ENCODE measurements around the gene MAP3K21. TPM values are rescaled to one million over a fixed set of nuclear protein-coding genes. Genes with fewer than 3 reads are reported as not detected.

The MAP3K21 gene
- total RNA-seq, 1 donor from 2014 or later, result 9.2 TPM

DNA sequence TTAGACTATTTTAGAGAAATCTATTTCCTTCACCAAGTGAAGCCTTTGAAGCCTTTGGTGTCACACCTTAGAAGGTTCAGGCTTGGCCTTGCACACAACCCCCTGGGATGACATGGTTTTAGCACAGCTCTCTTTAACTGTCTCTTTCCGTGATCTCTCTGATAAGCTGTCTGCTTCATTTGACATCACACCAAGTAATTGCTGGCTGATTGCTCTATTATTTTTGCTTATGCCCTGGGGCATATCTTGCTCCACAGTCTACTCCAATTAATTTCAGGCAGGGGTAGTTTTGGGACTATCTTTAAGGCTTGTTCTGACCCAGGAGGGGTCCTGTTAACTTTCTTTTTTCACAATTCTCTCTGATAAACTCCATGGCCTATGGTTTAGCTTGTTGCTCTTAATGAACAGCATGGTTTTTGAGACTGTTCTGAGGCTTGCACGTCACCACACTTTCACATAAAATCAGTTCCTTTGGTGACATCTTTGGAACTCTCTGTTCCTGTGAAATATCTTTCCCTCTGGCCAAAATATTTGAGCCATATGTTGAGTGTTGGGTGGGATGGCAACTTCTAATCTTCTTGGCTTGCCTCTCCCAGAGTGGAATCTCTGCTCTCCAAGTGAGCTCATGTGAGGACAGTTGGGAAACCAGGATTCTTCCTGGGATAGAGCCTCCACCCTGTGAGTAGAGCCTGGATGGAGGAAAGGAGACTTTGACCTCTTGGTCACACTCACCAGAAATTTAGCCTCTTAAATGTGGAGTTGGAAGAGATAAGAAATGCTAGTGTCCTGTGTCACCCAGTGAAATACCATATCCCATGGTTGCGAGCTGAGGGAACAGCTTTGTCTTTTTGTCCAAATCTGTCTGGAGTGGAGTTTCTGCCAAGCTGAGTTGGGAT lies 63.6 kb downstream of the MAP3K21 start:
- no peak overlapping the region for H3K4me3 ChIP-seq
- TF ChIP-seq, protein P1, sequence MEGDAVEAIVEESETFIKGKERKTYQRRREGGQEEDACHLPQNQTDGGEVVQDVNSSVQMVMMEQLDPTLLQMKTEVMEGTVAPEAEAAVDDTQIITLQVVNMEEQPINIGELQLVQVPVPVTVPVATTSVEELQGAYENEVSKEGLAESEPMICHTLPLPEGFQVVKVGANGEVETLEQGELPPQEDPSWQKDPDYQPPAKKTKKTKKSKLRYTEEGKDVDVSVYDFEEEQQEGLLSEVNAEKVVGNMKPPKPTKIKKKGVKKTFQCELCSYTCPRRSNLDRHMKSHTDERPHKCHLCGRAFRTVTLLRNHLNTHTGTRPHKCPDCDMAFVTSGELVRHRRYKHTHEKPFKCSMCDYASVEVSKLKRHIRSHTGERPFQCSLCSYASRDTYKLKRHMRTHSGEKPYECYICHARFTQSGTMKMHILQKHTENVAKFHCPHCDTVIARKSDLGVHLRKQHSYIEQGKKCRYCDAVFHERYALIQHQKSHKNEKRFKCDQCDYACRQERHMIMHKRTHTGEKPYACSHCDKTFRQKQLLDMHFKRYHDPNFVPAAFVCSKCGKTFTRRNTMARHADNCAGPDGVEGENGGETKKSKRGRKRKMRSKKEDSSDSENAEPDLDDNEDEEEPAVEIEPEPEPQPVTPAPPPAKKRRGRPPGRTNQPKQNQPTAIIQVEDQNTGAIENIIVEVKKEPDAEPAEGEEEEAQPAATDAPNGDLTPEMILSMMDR (IDR thresholded peaks at IDR 0.05), result no peak
- H3K9me3 ChIP-seq, result no peaks in the 10 kb centered on the region
- no peak for ATAC-seq
- no peak for DNase-seq
- H3K36me3 ChIP-seq, result no peaks in the 10 kb centered on the region
- intact Hi-C loops (cut with DNase I), result no loop called here
- peaks cover 7% of the 10 kb centered on the region for H3K27me3 ChIP-seq (ENCODE audit: low read depth)
- H3K27ac ChIP-seq, result no peak overlapping the region
- H3K4me1 ChIP-seq, result no peaks in the 10 kb centered on the region

DNA sequence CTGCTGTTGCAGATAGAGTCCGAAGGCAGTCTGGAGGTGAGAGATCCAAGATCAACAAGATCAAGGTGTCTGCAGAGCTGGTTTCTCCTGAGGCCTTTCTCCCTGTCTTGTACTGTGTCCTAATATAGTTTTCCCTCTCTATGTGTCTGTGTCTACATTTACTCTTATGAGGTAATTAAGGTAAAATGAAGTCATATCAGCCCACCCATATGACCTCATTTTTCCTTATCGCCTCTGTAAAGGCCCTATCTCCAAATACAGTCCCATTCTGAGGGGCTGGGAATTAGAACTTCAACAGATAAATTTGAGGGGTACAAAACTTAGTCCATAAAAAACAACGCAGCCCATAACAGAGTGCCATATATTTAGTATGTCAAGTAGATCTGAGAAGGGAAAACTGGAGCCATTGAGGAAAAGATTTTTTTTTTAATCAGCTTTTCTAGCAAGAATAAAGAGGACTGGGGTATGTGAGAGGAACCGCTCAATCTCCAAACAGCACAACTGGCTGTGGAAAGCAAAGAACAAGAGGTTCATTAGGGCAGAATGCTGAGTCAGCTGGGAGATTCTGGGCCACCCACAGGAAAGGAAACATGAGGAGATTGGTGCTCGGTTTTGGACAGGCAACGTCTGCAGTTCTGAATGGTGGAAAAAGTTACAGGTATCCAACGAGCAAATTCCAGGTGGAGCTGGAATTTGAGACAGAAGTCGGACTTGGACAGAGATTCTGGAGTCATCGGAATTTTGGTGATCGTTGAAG lies 65.7 kb downstream of the MAP3K21 start:
- Histone ChIP-seq H3K4me3 (no peak overlapping the region), H3K27ac (no peak overlapping the region), H3K9me3 (no peaks in the 10 kb centered on the region), H3K4me1 (no peaks in the 10 kb centered on the region), H3K27me3 (ENCODE audit: low read depth) (peaks cover 7% of the 10 kb centered on the region), H3K36me3 (no peaks in the 10 kb centered on the region)
- ATAC-seq, result no peak
- DNase-seq, result no peak
- TF ChIP-seq, protein P1 (IDR thresholded peaks at IDR 0.05), result no peak
- intact Hi-C loops (cut with DNase I), result no loop called here

DNA sequence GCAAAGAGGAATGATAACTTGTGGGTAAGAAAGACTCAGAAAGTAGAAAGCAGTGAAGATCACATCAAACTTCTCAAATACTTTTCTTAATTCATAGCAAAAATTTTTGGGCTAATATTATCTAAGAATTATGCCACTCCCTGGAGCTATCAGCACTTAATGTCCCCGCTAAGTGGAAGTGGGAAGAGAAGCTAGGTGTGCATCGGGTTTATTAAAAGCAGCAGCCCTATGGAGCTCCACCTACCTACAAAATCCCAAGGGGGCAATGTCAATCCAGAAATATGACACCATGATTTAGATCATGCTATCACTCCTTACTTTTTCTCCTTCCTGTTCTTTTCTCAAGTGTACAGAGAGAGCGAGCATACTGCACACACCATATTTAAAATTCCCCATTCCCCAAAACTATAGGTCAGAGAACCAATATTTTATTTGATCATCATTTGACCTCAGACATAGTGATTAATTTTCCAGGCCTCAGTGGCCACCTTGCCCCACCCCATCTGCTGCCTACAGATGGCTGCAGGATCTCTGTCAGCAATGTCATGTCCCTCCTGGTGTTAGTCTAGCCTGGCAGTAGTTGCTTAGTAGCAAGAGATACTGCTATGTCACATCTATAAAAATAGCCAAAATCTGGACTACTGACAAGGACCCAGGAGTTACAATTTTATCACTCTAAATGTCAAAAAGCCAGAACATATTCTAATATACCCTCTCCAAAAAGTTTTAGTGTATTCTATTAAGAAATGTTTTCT lies 66.6 kb downstream of the MAP3K21 start:
- Histone ChIP-seq H3K9me3 (no peaks in the 10 kb centered on the region), H3K27me3 (ENCODE audit: low read depth) (peaks cover 7% of the 10 kb centered on the region), H3K4me1 (no peaks in the 10 kb centered on the region), H3K27ac (no peak overlapping the region), H3K36me3 (no peaks in the 10 kb centered on the region), H3K4me3 (no peak overlapping the region)
- no peak for ATAC-seq
- intact Hi-C loops (cut with DNase I), result no loop called here
- no peak for DNase-seq
- TF ChIP-seq, protein P1 (IDR thresholded peaks at IDR 0.05), result no peak

DNA sequence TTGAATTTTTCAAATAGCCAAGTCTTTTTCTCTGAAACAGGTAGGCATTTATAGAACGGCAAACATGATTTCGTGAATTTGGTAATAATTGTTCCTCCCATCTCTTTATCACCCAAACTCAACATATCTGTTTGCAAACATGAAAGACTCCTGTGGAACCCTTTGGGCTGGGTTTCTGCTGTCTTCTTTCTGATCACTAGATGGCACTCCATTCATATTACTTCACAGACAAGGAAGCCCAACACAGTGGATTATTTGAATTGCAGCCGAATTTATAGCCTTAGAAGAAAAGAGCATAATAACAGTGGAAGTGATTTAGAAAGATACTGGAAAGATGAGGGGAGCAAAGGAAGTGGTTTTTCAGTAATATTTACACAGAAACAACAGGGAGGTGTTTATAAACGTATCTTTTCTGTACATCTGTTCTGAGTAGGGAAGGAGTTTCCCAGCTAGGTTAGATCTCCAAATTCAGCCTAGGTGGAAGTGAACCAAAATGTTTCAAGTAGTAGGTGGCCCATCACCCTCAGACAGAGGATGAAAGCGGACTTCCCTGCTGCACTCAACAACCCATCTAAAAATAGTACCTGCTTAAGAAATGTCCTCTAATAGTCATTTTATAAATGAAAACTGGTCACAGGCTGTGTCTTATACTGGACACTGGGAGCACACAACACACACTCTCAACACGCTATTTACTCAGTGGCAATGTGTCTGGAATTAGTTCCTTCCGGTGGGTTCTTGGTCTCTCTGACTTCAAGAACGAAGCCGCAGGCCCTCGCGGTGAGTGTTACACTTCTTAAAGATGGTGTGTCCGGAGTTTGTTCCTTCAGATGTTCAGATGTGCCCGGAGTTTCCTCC lies 67.6 kb downstream of the MAP3K21 start:
- Histone ChIP-seq H3K4me1 (no peaks in the 10 kb centered on the region), H3K27me3 (ENCODE audit: low read depth) (peaks cover 10% of the 10 kb centered on the region), H3K27ac (no peak overlapping the region), H3K36me3 (no peaks in the 10 kb centered on the region), H3K9me3 (no peaks in the 10 kb centered on the region), H3K4me3 (no peak overlapping the region)
- intact Hi-C loops (cut with DNase I), result no loop called here
- ATAC-seq, result peak; percentile 54 to 82
- TF ChIP-seq, protein P1 (IDR thresholded peaks at IDR 0.05), result peak; percentile 64
- no peak for DNase-seq

Data from lower lobe of right lung (tissue), 2 donors.